H1 (cell line): ENCODE measurements around the gene CDK10.

Experiments
- RAD21 ChIP-seq, 2 experiments: IDR thresholded peaks in 1 of 2; conservative IDR thresholded peaks in 1 of 2; 2 replicates each; pipeline ENCODE4 v1.6.1; 2011; ENCODE audit warnings: low read depth in 2 of 2, low read length in 2 of 2, improper control_type of control experiment in 1 of 2, inconsistent platforms in 1 of 2, mild to moderate bottlenecking in 1 of 2, moderate library complexity in 1 of 2
- TF ChIP-seq, protein P1 (sequence below), 3 experiments: IDR thresholded peaks; 1 replicate in 2 of 3; 2 replicates in 1 of 3; pipeline versions ENCODE4 v1.5.1 to v1.6.1; 2011; ENCODE audit warnings: low read length in 3 of 3, mild to moderate bottlenecking in 3 of 3, inconsistent platforms in 2 of 3, low read depth in 1 of 3, moderate library complexity in 1 of 3; ENCODE audit not compliant: insufficient read depth in 1 of 3; ENCODE audit errors: control extremely low read depth in 1 of 3

DNA sequence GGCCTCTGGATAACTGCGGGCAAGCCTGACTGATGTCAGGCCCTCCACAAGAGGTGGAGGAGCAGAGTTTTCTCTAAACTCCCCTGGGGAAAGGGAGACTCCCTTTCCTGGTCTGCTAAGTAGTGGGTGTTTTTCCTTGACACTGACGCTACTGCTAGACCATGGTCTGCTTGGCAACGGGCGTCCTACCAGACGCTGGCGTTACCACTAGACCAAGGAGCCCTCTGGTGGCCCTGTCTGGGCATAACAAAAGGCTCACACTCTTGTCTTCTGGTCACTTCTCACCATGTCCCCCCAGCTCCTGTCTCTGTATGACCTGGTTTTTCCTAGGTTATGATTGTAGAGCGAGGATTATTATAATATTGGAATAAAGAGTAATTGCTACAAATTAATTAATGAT is 19.5 kb upstream of the CDK10 start:
- TF ChIP-seq, protein P1, sequence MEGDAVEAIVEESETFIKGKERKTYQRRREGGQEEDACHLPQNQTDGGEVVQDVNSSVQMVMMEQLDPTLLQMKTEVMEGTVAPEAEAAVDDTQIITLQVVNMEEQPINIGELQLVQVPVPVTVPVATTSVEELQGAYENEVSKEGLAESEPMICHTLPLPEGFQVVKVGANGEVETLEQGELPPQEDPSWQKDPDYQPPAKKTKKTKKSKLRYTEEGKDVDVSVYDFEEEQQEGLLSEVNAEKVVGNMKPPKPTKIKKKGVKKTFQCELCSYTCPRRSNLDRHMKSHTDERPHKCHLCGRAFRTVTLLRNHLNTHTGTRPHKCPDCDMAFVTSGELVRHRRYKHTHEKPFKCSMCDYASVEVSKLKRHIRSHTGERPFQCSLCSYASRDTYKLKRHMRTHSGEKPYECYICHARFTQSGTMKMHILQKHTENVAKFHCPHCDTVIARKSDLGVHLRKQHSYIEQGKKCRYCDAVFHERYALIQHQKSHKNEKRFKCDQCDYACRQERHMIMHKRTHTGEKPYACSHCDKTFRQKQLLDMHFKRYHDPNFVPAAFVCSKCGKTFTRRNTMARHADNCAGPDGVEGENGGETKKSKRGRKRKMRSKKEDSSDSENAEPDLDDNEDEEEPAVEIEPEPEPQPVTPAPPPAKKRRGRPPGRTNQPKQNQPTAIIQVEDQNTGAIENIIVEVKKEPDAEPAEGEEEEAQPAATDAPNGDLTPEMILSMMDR (IDR thresholded peaks at IDR 0.05; ENCODE audit: control extremely low read depth in 1 of 3, insufficient read depth in 1 of 3, low read depth in 1 of 3, low read length in 3 of 3) = peak; percentile 52 to 60 (median 55)
- TF ChIP-seq RAD21 (IDR thresholded peaks at IDR 0.05 in 1 of 2, conservative IDR thresholded peaks at IDR 0.05 in 1 of 2; ENCODE audit: low read depth in 2 of 2, low read length in 2 of 2) = peak; percentile 61
